ACHN (cell line): ENCODE data around the gene SEMG2.

Source experiments
- DNase-seq: peaks from one replicate; pipeline ENCODE4 v3.0.0-alpha.2; 2015
- in situ Hi-C: cut with HindIII; loops from 2 replicates; pipeline ENCODE4 v1.10.0; 2017; ENCODE audit warnings: low sequenced_read_pairs, low pct_ligation_motif_present, low pct_unique_long_range_greater_than_20kb

The SEMG2 gene, protein sequence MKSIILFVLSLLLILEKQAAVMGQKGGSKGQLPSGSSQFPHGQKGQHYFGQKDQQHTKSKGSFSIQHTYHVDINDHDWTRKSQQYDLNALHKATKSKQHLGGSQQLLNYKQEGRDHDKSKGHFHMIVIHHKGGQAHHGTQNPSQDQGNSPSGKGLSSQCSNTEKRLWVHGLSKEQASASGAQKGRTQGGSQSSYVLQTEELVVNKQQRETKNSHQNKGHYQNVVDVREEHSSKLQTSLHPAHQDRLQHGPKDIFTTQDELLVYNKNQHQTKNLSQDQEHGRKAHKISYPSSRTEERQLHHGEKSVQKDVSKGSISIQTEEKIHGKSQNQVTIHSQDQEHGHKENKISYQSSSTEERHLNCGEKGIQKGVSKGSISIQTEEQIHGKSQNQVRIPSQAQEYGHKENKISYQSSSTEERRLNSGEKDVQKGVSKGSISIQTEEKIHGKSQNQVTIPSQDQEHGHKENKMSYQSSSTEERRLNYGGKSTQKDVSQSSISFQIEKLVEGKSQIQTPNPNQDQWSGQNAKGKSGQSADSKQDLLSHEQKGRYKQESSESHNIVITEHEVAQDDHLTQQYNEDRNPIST

DNA sequence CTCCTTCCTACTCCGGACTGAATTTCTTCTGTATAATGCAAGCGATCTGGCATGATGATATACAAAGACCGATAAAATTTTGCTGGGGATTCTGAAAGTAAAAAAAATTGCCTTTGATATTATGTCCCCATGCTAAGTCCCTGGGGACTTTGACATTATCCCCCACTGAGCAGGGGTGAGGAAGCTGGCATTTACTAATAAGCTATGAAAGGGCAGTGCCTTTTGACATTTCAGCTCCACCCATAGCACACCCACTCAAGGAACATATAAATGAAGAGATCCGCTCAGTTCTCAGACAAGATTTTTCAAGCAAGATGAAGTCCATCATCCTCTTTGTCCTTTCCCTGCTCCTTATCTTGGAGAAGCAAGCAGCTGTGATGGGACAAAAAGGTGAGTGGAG lies at the start of gene SEMG2:
TSS of gene SEMG2 (plus strand) at position 298 of the 400 bp plus-strand sequence. CDS start at position 315, 17 bp downstream.
- in situ Hi-C loops = no loop called here

DNA sequence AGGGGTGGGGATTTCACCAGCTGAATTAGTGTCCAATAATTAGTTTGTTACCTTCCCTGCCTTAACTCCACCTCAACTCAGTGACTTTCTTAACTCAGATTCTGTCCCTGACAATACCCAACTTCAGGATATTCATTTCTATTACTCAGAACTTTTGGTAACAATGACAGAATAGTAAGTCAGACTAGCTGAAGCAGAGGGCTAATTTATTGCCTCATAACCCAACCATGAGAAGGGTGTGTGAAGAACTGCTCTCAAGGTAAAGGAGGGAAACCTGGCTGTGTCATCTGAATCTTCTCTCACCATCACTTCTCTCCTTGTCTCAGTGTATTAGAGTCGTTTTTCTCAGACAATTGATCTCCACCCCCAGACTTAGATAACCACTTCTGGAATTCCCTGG lies 47.7 kb upstream of the SEMG2 start:
- no peak for DNase-seq
- in situ Hi-C loops = no loop called here

More for the DNA sequence above, at the start of gene SEMG2:
- no peak for DNase-seq

DNA sequence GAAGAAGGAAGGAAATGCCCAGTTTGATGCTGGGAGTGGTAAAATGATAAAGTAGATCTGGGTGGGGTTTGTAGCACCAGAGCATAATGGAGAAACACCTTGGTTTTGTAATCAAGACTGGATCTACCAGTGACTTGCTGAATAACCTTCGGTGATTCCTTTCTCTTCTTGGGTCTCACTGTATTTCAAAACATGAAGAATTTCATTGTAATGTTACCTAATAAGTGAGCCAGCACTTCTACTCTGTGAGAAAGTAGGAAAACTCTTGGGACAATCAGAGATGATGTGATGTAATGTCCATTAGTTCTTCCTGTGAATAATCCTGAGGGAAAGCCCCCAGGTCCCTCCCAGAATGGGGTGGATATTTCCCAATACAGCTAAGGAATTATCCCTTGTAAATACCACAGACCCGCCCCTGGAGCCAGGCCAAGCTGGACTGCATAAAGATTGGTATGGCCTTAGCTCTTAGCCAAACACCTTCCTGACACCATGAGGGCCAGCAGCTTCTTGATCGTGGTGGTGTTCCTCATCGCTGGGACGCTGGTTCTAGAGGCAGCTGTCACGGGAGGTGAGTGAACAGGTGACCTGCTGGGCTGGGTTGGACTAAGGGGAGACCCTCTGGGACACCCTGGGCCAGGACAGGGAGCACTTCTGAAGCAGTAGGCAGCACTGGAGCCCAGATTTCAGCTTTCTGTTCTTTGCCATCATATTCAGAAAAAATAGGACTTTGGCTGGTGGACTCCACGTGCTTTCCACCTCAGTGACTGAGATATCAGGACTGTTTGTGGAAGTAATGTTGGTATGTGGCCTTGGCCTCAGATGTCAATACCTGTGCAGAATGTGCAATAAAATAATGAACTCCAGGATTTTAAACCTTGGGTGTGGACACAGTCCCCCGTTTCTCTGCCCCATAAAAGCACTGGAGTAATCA lies 46.5 kb upstream of the SEMG2 start, which contains the start of gene PI3:
TSS of gene PI3 (plus strand) at position 469 of the 931 bp plus-strand sequence. CDS start at position 490, 21 bp downstream.
- DNase-seq = no peak
- in situ Hi-C loops = no loop called here

DNA sequence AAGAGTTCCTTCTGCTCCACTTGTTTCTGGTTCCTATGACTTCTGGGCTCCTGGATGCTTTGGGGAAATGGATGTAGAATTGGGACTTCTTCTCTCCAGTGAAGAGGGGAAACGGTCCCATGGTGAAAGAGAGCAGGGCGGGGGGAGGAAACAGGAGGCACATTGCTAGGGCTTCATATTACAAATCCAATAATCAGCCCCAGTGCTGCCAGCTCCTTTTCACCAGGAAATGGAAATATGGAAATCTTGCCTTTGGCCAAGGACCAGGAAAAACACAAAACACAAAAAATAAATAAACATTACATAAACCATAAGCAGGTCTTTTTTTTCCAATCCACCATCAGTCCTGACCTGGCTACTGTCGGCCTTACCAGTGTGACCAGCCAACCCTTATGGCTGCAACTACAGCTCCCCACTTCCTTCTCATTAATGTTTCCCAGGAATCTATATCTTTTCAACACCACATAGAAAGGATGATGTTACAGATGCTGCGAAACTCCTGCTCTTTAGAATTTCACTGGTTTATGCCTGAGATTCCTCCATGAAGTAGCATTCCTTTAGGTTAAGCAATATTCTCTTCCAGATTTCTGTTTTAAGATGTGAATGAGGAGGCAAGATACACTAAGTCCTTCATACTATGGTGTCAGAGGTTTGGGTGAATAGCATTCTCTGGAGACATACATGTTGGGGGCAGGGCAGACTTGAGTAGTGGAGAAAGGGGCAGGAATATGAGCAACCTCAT lies 44.5 kb upstream of the SEMG2 start:
- in situ Hi-C loops = no loop called here
- DNase-seq = no peak

DNA sequence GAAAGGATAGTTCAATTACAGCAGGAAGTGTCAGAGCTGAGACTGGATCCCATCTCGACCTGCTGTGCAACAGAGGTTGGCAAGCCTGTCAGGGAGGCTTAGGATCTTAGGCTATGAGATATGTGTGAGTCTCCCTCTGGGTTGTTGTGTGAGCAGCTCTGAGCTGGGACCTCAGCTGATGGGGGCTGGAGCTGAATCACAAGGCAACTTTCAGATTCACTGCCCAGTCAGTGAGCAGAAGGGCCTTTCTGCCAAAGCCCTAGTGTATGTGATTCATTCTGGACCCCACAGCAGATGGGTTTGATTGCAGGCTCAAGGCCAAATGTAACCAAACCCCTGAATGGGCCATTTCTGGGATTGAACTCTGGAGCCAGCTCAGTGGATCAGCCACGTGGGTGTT lies 42.0 kb upstream of the SEMG2 start:
- DNase-seq = no peak
- in situ Hi-C loops = no loop called here

DNA sequence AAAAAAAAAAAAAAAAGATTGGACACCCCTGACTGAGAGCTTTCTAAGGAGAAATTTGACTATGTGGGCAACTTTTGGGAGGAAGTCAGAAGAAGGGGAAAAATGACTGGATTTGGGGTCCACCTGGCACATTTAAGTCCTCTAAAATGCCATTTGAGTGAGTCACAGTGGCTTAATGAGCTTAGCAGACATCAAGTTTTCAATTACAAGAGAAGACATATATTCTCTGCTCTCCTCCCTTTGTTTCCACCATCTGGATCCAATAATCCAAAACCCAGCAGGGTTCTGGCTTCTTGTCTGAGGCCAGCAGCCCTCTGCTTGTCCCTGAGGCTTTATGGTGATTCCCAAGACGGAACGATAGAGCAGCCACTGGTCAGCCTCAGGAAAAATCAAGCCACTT lies 39.5 kb upstream of the SEMG2 start:
- DNase-seq = no peak
- in situ Hi-C loops = no loop called here

DNA sequence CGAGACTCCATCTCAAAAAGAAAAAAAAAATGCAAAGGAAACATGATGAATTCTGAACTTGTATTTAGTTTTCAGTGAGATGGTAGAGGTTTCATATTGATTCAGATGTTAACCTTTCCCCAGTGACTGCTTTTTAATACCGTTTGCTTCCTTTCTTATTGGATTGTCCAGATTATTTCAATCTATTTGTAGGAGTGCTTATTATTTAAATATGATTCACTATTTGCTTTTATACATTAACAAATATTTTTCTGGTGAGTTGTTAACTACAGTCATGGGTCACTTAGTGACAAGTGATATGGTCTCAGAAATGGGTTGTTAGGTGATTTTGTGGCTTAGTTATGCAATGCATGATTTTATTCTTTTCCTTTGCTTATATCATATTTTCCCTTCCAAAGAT lies 38.1 kb upstream of the SEMG2 start:
- DNase-seq = no peak
- in situ Hi-C loops = no loop called here

DNA sequence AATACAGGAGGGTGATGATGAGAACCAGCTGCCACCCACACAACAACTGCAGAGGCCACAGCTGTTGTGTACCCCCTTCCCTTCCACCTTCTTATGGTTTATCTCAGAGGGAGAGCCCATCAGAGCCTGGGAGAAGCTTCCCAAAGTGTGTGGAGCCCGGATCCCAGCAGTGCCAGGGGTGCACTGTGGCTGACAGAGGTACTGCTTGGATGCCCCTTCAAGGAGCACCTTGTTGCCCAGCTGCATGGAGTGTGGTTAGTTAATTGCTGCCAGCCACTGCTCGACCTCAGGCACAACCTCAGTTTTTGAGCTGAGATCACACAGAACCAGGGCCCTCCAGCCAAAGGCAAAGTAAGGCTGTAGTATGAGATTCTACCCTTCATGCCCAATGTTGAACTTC lies 33.5 kb upstream of the SEMG2 start:
- DNase-seq = no peak
- in situ Hi-C loops = no loop called here

DNA sequence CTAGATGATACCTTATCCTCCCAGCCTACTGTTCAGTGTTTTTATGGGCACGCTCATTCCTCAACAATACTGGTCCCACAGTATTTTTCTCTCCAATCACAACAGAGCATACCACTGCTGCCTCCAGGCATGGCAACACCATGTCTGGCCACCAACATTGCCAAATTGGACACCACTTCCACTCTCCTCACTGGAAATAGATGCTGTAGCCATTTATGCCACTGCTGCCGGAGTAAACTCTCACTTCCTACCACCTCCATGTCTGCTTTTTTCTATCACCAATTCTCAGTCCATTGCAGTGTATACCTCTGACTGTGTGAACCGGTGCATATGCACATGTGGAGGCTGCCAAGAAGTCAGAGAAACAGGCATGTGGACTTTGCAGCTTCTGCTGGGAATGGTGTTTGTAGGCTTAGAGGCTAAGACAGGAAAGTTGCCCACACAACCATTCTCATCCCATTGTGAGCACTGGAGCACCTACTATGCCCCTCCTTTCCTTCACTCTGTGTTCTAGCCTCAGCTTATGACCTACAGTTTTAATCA lies 32.0 kb upstream of the SEMG2 start:
- DNase-seq = no peak
- in situ Hi-C loops = no loop called here

DNA sequence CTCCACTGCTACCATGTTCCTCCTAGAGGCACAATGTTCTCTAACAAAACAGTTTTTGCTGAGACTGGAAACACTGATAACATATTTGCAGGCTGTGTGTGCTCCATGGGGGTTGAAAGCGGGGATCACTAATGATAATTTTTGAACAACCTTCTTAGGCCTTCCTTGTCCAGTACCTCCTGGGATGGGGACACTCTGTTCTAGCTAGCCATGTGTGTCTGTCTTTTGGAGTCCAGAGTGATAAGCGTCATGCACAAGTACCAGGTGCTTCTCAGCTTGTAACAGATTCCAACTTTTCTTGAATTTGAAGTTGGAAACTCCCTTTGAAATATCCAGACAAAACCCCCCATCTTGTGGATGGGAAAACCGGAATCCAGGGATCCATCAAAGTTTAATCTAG lies 31.3 kb upstream of the SEMG2 start:
- no peak for DNase-seq
- in situ Hi-C loops = no loop called here

DNA sequence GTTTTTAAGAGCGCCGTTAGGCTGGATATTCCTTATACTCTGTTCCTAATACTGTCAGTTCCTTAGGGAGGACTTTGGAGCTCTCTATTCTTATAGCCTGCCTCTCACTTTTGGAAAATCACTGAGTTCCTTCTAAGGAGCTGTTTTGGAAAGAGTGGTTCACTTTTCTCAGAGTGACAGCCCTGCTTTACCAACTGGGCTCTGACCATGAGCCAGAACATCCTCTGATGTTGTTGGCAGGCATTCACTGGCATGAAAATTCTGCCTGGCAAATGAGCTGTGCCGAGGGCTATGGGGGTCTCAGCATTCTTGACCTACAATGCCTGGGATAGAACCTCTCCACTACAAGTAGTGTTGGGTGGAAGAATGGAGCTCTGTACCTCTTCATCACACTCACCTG lies 29.2 kb upstream of the SEMG2 start:
- DNase-seq = no peak
- in situ Hi-C loops = no loop called here

DNA sequence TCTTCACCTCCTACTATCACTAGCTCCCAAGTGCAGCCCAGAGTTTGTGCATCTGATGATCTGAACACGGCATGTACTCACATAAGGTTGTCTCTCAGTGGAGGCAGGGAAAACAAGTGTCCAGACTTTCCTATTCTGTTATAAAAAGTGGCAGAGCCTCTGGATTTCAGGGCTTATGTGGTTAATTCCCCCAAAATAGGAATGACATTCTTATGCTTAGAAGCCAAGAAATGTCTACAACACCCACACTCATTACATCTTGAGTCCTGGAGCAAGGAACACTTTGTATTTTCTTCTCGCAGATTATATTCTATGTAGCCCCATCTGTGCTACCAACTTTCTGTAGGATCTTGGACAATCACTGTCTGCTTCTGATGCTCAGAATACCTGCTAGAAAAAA lies 27.8 kb upstream of the SEMG2 start:
- DNase-seq = no peak
- in situ Hi-C loops = no loop called here

DNA sequence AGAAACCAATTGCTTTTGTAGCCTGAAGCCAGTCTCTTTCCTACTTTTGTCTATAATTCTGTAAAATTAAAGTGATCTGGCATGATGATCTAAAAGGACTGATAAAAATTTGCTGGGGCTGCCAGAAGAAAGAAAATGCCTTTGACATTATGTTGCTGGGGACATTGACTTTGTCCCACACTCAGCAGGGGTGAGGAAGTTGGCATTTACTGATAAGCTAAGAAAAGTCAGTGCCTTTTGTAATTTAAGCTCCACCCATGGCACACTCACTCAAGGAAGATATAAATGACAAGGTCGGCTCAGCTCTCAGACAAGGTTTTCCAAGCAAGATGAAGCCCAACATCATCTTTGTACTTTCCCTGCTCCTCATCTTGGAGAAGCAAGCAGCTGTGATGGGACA lies 14.4 kb upstream of the SEMG2 start, which contains the start of gene SEMG1:
TSS of gene SEMG1 (plus strand) at position 309 of the 400 bp plus-strand sequence. CDS start at position 330, 21 bp downstream.
- in situ Hi-C loops = no loop called here
- no peak for DNase-seq

DNA sequence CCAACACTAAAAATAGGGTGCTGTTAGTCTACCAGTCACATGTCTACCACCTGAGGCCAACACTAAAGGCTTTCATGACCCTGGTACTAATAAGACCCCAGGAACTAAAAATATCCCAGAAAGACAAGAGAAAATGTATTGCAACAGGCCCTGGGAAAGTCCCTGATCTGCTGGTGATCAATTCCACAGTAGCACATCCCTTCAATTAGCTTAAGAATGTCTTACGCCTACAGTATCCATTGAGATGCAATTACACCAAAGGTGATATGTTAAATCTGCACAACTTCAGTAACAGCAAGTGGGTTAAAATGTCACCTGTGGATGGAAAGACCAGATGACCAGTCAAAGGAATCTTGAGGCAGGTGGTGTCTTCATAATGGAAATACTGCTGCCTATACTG lies 11.2 kb upstream of the SEMG2 start:
- in situ Hi-C loops = no loop called here
- no peak for DNase-seq

DNA sequence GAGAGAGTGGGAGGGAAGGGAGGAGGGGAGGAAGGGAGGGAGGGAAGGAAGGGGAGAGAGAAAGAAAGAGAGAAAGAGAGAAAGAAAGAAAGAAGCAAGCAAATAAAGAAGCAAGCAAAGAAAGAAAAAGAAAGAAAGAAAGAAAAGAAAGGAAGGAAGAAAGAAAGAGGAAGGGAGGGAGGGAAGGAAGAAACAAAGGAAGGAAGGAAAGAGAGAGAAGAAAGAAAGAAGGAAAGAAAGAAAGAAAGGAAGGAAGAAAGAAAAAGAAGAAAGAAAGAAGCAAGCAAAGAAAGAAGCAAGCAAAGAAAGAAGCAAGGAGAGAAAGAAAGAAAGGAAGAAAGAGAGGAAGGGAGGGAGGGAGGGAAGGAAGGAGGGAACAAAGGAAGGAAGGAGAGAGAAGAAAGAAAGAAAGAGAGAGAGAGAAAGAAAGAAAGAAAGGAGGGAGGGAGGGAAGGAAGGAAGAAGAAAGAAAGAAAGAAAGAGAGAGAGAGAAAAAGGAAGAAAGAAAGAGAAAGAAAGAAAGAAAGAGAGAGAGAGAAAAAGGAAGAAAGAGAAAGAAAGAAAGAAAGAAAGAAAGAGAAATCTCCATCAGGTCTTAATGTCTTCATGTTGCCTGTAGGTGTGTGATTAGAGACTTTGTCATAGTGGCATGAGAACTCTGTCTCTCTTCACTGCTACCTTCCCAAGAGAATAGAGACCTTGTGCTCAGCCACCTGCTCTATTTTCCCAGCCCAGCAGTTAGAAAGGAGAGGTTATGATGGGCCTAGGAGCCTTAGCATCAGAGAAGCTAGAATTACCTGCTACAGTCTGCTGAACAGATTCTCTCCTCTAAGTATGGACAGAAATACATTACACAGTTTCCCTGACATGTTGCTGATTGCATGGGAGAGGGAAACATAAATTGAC lies 9.4 kb upstream of the SEMG2 start:
- in situ Hi-C loops = no loop called here
- DNase-seq = no peak

DNA sequence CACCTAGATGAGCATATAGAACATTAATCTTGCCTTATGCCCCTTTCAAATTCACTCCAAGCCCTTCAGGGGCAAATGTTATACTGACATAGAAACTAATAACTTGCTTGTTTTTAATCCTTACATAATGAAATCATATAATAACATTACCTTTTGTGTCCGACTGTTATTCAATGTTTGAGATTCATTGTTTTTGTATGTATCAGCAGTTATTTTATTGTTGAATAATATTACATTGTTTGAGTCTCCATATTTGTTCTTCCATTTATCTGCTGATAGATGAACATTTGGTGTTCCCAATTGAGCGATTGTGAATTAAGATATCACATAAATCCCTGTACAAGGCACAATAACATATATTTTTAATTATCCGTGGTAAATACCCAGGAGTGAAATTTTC lies 8.3 kb upstream of the SEMG2 start:
- no peak for DNase-seq
- in situ Hi-C loops = no loop called here

DNA sequence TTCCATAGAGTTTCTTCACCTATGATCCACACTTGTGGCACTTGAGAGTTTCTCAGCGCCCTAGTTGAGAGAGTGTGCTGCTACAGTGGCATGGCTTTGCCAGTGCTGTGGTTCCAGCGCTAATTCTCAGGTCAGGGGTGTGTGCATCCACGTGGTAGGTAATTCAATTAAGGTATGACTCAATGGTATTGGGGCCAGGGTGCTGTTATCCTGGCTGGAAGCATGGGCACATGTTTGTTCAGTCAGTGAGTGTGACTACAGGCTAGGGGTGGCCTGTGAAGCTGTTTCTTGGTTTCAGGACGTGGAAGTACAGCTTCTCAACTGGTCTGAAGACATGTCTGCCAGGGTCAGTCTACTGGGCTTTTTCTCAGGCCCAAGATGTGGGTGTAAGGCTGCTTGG lies 3.0 kb upstream of the SEMG2 start:
- DNase-seq = no peak
- in situ Hi-C loops = no loop called here
